ENCODE measurements around the gene XRCC4.

The XRCC4 gene

DNA sequence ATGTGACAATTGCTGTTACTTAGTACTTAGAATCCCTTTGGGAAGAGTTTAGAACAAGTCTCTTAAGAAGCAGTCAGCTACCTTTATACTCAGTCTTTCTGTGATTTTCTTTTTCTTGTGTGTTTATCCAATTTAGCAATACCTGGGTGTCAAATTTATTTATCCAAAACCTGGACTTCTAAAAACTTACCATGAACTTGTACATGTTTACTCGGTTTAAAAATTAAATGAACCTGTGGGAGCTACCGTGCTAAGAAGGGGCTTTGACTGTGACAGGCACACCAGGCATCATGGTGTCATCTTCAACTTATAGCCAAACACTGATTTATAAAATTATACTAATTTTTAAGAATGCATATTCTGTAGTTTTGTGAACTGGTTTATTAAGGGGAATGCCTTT is 96.5 kb downstream of the XRCC4 start:
- DNase-seq (ENCODE audit: low read depth in 2 of 3, low spot score in 2 of 3): no peak

DNA sequence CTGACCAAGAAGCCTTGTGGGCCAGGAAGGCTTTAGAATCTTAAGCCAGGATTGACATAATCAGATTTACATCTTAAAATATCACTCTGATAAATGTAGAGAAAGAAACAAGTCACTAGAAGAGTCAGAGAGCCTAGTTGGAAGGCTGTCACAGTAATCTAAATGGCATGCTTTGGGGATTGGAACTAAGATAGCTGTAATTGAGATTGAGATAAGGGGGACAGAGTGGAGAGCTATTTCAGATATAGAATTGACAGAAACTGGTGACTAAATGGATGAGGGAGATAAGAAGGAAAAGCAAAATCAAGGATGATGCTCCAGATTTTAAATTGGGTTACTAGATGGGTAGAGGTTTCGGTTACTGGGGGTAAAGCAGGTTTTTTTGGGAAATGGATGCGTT is 100.5 kb downstream of the XRCC4 start:
- DNase-seq (ENCODE audit: low read depth in 2 of 3, low spot score in 2 of 3): no peak

DNA sequence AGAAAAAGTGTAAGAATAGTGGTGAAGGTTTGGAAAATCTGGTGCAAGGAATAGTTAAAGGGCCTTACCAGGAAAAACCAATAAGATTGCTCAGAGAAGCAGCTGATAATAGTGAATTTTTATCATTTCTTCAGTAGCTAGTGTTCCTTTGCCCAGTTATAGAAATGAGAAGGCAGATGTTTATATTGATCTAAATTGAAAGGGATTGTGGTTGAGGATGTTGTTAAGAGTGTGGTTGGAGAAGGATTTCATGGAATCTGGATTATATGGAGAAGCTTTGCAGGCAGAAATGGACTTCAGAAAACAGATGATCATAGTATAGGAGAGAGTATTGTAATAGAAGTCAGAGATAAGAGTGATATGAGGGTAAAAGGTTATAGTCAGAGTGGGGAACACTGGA is 102.6 kb downstream of the XRCC4 start:
- no peak for DNase-seq (ENCODE audit: low read depth in 2 of 3, low spot score in 2 of 3)

- DNase-seq (ENCODE audit: low read depth in 2 of 3, low spot score in 2 of 3): no peak
Observed at GRCh38 chr5:83184534-83184933, 107.2 kb downstream of the XRCC4 start.

GRCh38 chr5:83192947-83193346 is 115.6 kb downstream of the XRCC4 start:
- DNase-seq (ENCODE audit: low read depth in 2 of 3, low spot score in 2 of 3): no peak

- no peak for DNase-seq (ENCODE audit: low read depth in 2 of 3, low spot score in 2 of 3)
Observed at GRCh38 chr5:83197326-83197967, 120.1 kb downstream of the XRCC4 start.

GRCh38 chr5:83199126-83199525 is 121.8 kb downstream of the XRCC4 start:
- DNase-seq (ENCODE audit: low read depth in 2 of 3, low spot score in 2 of 3): no peak

DNA sequence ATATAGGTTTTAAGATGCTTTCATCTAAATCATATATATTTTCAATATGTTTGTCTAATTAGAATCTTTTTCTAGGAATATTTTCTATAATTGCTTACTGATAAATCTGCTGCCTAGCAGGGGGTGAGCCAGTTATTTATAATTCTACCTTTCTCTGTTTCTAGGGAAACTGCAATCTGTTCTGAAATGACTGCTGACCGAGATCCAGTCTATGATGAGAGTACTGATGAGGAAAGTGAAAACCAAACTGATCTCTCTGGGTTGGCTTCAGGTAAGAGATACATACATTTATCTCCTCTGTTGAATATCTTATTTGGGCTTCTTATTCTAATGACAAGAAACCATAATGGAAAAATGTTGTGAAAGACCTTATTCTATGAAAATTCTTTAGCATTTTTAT is 127.3 kb downstream of the XRCC4 start:
- no peak for DNase-seq (ENCODE audit: low read depth in 2 of 3, low spot score in 2 of 3)

DNA sequence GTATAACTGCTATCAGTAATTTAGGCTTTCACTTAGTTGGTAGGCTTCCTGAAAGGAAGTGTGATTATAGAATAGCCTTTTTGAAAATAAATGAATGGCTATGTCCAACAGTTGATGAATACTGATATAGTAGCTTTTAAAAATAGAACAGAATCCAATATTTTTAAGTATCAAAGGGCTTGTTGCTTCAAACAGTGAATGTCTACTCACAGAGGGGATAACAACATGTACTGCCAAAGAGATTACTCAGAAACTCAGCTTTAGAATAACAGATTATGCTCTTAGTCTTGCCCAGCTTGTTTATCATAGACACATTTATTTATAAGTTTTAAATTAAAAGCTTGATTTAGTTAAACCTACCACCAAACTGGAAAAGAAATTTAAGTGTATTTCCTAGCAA is 132.6 kb downstream of the XRCC4 start:
- DNase-seq (ENCODE audit: low read depth in 2 of 3, low spot score in 2 of 3): no peak

GRCh38 chr5:83219077-83219476 is 141.7 kb downstream of the XRCC4 start:
- no peak for DNase-seq (ENCODE audit: low read depth in 2 of 3, low spot score in 2 of 3)

GRCh38 chr5:83219495-83219894 is 142.1 kb downstream of the XRCC4 start:
- DNase-seq (ENCODE audit: low read depth in 2 of 3, low spot score in 2 of 3): no peak

GRCh38 chr5:83220331-83220730 is 143.0 kb downstream of the XRCC4 start:
- DNase-seq (ENCODE audit: low read depth in 2 of 3, low spot score in 2 of 3): no peak

GRCh38 chr5:83222906-83223305 is 145.6 kb downstream of the XRCC4 start:
- DNase-seq (ENCODE audit: low read depth in 2 of 3, low spot score in 2 of 3): no peak

GRCh38 chr5:83227611-83228010 is 150.3 kb downstream of the XRCC4 start:
- no peak for DNase-seq (ENCODE audit: low read depth in 2 of 3, low spot score in 2 of 3)

DNA sequence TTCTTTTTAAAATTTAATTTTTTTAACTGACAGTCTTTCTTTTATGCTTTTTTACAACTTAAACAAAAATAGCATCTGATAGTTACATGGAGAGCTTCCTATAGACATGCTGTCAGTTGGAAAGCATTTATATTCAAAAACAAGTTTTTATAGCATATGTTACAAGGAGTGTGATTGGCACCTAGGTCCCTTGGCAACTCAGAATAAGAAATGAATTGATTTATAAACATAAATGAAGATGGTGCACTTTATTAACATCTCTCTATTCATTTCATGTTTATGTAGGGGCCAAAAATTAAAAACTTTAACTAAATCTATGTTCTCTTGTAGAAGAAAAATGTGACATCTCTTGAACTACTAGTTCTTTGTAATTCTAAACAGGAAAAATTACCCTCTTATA is 153.2 kb downstream of the XRCC4 start:
- DNase-seq (ENCODE audit: low read depth in 2 of 3, low spot score in 2 of 3): no peak

GRCh38 chr5:83244516-83244915 is 167.2 kb downstream of the XRCC4 start:
- no peak for DNase-seq (ENCODE audit: low read depth in 2 of 3, low spot score in 2 of 3)

DNA sequence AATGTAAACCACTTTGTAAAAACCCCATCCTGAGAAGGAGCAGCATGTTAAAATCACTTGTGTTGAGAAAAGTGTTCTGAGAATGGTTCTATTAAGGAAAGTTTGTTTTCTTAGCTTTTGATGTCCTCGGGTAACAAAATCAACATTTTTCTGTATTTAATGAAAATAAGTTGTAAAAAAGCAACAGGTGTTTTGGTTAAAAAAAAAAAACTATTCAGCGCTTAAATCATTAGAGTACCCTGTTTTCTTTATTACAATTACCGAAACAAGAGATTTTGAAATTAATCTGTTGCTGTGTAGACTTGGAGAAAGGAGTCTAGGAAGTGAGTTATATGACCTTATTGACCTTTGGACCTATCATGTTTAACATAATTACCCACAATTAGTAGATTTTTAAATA is 167.7 kb downstream of the XRCC4 start:
- DNase-seq (ENCODE audit: low read depth in 2 of 3, low spot score in 2 of 3): no peak

- DNase-seq (ENCODE audit: low read depth in 2 of 3, low spot score in 2 of 3): no peak
Observed at GRCh38 chr5:83246071-83246470, 168.7 kb downstream of the XRCC4 start.

DNA sequence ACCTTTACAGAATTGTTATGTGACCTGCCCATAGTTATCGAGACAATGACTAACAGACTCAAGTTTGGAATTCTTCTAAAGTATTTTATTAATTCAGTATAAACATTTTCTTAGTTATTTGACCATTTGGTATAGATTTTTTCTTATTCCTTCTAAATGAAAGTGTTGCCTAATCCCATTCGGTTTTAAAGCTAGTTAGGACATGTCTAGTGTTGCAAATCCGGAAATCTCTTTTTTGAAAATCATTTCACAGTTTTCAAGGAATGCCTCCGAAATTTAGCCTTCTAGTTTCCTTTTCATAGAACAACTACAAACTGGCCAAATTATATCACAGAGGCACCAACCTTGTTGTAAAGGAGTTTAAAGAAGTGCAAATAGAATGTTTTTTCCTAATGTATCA is 171.8 kb downstream of the XRCC4 start:
- no peak for DNase-seq (ENCODE audit: low read depth in 2 of 3, low spot score in 2 of 3)

DNA sequence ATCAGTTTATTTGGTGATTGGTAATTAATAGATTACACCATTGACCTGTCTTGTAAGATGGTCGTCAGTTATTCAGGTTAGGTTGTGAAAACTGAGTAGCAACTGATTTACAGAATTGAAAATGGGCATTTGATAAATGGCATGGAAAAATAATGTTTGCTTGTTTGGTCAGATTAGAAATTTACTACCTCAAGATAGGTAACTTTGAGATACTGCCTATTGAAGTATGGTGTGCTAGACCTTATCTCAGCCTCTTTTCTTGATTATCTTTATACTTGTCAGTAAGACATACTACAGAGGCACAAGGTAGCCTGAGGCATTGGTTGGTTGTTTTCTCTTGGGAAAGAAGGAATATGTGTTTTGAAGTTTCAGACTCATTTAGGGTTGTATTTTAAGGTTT is 174.5 kb downstream of the XRCC4 start:
- DNase-seq (ENCODE audit: low read depth in 2 of 3, low spot score in 2 of 3): no peak

- DNase-seq (ENCODE audit: low read depth in 2 of 3, low spot score in 2 of 3): no peak
Observed at GRCh38 chr5:83253720-83254119, 176.4 kb downstream of the XRCC4 start.

DNA sequence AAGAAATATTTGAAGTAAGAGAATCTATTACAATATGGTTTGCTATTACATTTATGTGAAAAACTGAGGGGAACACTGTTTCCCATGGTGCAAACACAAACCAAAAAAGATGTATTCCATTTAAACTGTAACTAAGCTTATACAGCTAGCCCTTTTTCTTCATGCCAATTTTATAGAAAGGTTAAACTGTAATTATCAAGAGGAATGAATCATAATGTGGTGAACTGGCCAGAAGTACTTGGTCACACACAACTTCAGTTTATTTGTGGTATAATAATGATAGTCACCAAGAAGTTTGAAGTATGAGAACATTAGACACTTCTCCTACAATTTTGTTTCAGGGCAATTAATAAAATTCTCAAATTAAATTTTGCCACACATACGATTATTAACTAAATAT is 177.9 kb downstream of the XRCC4 start:
- no peak for DNase-seq (ENCODE audit: low read depth in 2 of 3, low spot score in 2 of 3)

GRCh38 chr5:83256091-83256780 is 178.9 kb downstream of the XRCC4 start:
- no peak for DNase-seq (ENCODE audit: low read depth in 2 of 3, low spot score in 2 of 3)

Data from activated CD8-positive, alpha-beta memory T cell treated with anti-CD3 and anti-CD28 coated beads for 48 hours (primary cell).